Pancreas (tissue), 10 donors: Measurements from ENCODE around the gene TTC39B. TPM values are rescaled to one million over a fixed set of nuclear protein-coding genes. Genes with fewer than 3 reads are reported as not detected.
A peak's percentile ranks its signal among the peaks of the same experiment; 100 is the strongest.

Experiments
- ATAC-seq, 4 donors: fragments of 200-7000 bp; cut with Tn5 transposase; one replicate each; pipeline versions ENCODE4 v1.8.0 to v1.9.1; 2020; ENCODE audit warnings: mild to moderate bottlenecking in 4 of 4, moderate library complexity in 4 of 4
- DNase-seq, 6 donors: peaks; one replicate each; pipeline ENCODE4 v3.0.0-alpha.2; 2020
- FAIRE-seq: peaks from 2 replicates; lab custom pipeline; 2012; peaks lifted over from hg19 to GRCh38; lab: Jason Lieb, UNC
- H3K27ac ChIP-seq, 4 donors: fragments of 200-600 bp; sonication (generic); 1 replicate in 3 of 4; 2 replicates in 1 of 4; pipeline versions ENCODE4 v1.5.0 to v1.8.0; 2020
- H3K27me3 ChIP-seq, 4 donors: fragments of 200-600 bp; one replicate each; pipeline ENCODE4 v1.8.0; 2021
- H3K36me3 ChIP-seq, 3 donors: fragments of 200-600 bp; sonication (generic) in 1 of 3; one replicate each; pipeline versions ENCODE4 v1.5.0 to v1.8.0; 2020 to 2021
- H3K4me1 ChIP-seq, 3 donors: fragments of 200-600 bp; one replicate each; pipeline ENCODE4 v1.8.0; 2021
- H3K4me3 ChIP-seq, 4 donors: fragments of 200-600 bp; sonication (generic) in 2 of 4; one replicate each; pipeline versions ENCODE4 v1.5.0 to v1.8.0; 2020 to 2021
- H3K9me3 ChIP-seq, 4 donors: fragments of 200-600 bp; one replicate each; pipeline ENCODE4 v1.8.0; 2021
- WGBS, 2 donors: extraction: QIAGEN DNeasy Blood & Tissue Kit; methylation state at CpG; one replicate each; pipeline ENCODE4 v1.1.7; 2013; 5-methylcytosine and 5-hydroxymethylcytosine counted together
- intact Hi-C, 3 donors: fragments of 100-400 bp; cut with DNase I; formaldehyde crosslinking; loops; one replicate each; pipeline versions ENCODE4 v1.11.1 to v1.14.2; 2022
- polyA plus RNA-seq, 2 donors: library from polyadenylated mRNA; stranded (reverse); fragments of 200-250 nt; gene quantifications; one replicate each; pipeline ENCODE4 v1.2.3, GENCODE V29; 2013
- total RNA-seq, 6 donors: library from RNA; stranded (reverse); fragmentation: NEBNext Ultra II Directional in 4 of 6; extraction: Animal tissue kit (Norgen Biotek cat#: 25700) in 4 of 6; gene quantifications; one replicate each; pipeline versions ENCODE4 v1.2.1 to v1.2.4, GENCODE V29; 2021 to 2023
- TF ChIP-seq, protein P1 (sequence below), 4 donors: fragments of 200-600 bp; sonication (generic) in 3 of 4; IDR thresholded peaks; one replicate each; pipeline versions ENCODE4 v1.5.0 to v1.8.0; 2021; ENCODE audit warnings: antibody characterized with exemption in 4 of 4
- donor health status: healthy with polysubstance abuse.
- donor health status: DM: no; HTN: no; CAD: no; lungs with moderate emphysema.
- donor health status: DM: no; HTN: no; CAD: no.
- donor health status: control.
- donor health status: control.
- donor health status: Bipolar disorder and iron deficiency.
- donor health status: DM: yes; HTN: yes; CAD: no.
- donor health status: DM: no; HTN: no; CAD: no.
- donor health status: DM: no; HTN: no; CAD: no.
- donor health status: DM: yes; HTN: yes; CAD: no.

TTC39B gene
- total and polyA plus RNA-seq, 8 donors, result 1.5 to 12.1 (median 5.1) TPM

GRCh38 chr9:15137089-15137488 is 169.9 kb downstream of the TTC39B start:
- H3K36me3 ChIP-seq, result no peaks in the 10 kb centered on the region
- 79 to 84% methylated on average over 2 of the region's 2 CpGs for WGBS, 2 donors
- DNase-seq (no peak), FAIRE-seq (no peak), ATAC-seq (no peak)
- H3K27ac ChIP-seq, result no peak overlapping the region
- intact Hi-C loops, result loop anchor here in 1 of 3 donors (10.0 kb wide), 1 partner anchor 302 kb away; no protein-coding TSS in a partner anchor
- H3K4me1 ChIP-seq, result no peaks in the 10 kb centered on the region
- no peak overlapping the region for H3K4me3 ChIP-seq
- H3K9me3 ChIP-seq, result no peaks in the 10 kb centered on the region
- TF ChIP-seq, protein P1, sequence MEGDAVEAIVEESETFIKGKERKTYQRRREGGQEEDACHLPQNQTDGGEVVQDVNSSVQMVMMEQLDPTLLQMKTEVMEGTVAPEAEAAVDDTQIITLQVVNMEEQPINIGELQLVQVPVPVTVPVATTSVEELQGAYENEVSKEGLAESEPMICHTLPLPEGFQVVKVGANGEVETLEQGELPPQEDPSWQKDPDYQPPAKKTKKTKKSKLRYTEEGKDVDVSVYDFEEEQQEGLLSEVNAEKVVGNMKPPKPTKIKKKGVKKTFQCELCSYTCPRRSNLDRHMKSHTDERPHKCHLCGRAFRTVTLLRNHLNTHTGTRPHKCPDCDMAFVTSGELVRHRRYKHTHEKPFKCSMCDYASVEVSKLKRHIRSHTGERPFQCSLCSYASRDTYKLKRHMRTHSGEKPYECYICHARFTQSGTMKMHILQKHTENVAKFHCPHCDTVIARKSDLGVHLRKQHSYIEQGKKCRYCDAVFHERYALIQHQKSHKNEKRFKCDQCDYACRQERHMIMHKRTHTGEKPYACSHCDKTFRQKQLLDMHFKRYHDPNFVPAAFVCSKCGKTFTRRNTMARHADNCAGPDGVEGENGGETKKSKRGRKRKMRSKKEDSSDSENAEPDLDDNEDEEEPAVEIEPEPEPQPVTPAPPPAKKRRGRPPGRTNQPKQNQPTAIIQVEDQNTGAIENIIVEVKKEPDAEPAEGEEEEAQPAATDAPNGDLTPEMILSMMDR (IDR thresholded peaks at IDR 0.05), result no peak
- H3K27me3 ChIP-seq, result no peaks in the 10 kb centered on the region

DNA sequence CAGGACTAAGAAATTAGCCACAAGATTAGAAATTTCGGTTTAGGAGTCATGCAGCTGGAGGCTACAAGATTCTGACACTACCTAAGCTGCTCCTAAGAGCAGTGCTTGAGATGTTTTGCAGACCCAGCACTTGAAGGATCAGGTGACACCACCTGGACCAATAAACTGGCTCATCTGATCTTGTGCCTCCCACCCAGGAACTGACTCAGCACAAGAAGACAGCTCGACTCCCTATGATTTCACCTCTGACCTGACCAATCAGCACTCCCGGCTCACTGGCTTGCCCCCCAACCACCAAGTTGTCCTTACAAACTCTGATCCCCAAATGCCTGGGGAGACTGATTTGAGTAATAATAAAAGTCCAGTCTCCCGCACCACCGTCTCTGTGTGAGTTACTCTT is 170.4 kb downstream of the TTC39B start:
- WGBS, 2 donors, result 72 to 82% methylated on average over 5 of the region's 5 CpGs
- no peaks in the 10 kb centered on the region for H3K27me3 ChIP-seq
- H3K36me3 ChIP-seq, result no peaks in the 10 kb centered on the region
- no peak overlapping the region for H3K27ac ChIP-seq
- DNase-seq, result no peak
- TF ChIP-seq, protein P1 (IDR thresholded peaks at IDR 0.05), result no peak
- no peak for FAIRE-seq
- ATAC-seq, result no peak
- no peaks in the 10 kb centered on the region for H3K4me1 ChIP-seq
- intact Hi-C loops, result loop anchor here in 1 of 3 donors (10.0 kb wide), 1 partner anchor 302 kb away; no protein-coding TSS in a partner anchor
- H3K4me3 ChIP-seq, result no peak overlapping the region
- no peaks in the 10 kb centered on the region for H3K9me3 ChIP-seq

- no peak overlapping the region for H3K27ac ChIP-seq
- TF ChIP-seq, protein P1 (IDR thresholded peaks at IDR 0.05), result peak; percentile 81 to 90 (median 86)
- intact Hi-C loops, result loop anchor here in 1 of 3 donors (10.0 kb wide), 1 partner anchor 300 kb away; no protein-coding TSS in a partner anchor
- ATAC-seq (peak; percentile 86 to 100 (median 97)), FAIRE-seq (peak; percentile 41), DNase-seq (peak in 4 of 6 donors; percentile 24 to 71 (median 30))
- H3K36me3 ChIP-seq, result no peaks in the 10 kb centered on the region
- no peaks in the 10 kb centered on the region for H3K4me1 ChIP-seq
- no peaks in the 10 kb centered on the region for H3K27me3 ChIP-seq
- 20 to 22% methylated on average over 18 of the region's 18 CpGs for WGBS, 2 donors
- no peak overlapping the region for H3K4me3 ChIP-seq
- no peaks in the 10 kb centered on the region for H3K9me3 ChIP-seq
Observed at GRCh38 chr9:15135164-15135792, 171.7 kb downstream of the TTC39B start.

DNA sequence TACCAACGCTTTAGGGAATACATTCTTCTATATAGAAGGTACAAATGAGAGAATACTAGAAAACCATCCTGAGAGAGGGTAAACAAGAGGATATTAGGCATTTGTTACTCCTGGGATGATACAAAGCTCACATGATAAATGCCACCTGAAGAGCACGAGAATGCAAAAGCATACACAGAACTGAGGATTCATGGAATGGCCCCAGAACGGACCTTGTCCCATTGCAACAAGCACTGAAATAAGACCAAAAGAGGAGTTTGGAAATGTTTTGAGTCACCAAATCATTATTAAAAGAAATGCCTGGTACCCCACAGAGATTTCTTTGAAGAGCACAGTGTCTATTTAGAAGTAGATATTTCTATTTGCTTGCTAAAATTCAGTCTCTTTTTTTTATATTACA is 173.5 kb downstream of the TTC39B start:
- WGBS, 2 donors, result 71 to 78% methylated on average over 3 of the region's 3 CpGs
- intact Hi-C loops, result loop anchor here in 1 of 3 donors (10.0 kb wide), 1 partner anchor 299 kb away; no protein-coding TSS in a partner anchor
- Histone ChIP-seq H3K9me3 (no peaks in the 10 kb centered on the region), H3K4me3 (no peak overlapping the region), H3K27me3 (no peaks in the 10 kb centered on the region), H3K36me3 (no peaks in the 10 kb centered on the region), H3K4me1 (no peaks in the 10 kb centered on the region), H3K27ac (no peak overlapping the region)
- FAIRE-seq (no peak), ATAC-seq (no peak), DNase-seq (no peak)
- TF ChIP-seq, protein P1 (IDR thresholded peaks at IDR 0.05), result no peak

DNA sequence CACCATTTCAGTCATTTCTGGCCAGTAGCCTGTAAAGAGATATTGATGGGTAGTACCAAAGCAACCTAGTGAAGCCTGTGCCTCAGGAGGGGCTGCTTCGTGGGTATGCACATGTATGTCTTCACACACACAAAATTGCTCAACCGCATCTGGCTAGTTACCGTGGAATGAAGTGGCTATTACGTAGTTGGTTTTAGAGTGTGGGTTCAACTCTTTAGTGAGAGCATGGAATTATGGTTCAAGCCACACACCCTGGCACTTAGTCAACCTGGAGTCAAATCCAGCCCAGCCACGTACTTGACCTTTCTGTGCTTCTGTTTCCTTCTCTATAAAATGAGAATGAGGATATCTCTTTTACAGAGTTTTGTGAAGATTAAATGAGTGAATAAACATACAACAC is 174.9 kb downstream of the TTC39B start:
- DNase-seq (no peak), ATAC-seq (no peak), FAIRE-seq (no peak)
- H3K27ac ChIP-seq, result no peak overlapping the region
- no peaks in the 10 kb centered on the region for H3K36me3 ChIP-seq
- intact Hi-C loops, result loop anchor here in 1 of 3 donors (10.0 kb wide), 1 partner anchor 297 kb away; no protein-coding TSS in a partner anchor
- no peaks in the 10 kb centered on the region for H3K27me3 ChIP-seq
- no peaks in the 10 kb centered on the region for H3K9me3 ChIP-seq
- 74 to 78% methylated on average over 5 of the region's 5 CpGs for WGBS, 2 donors
- TF ChIP-seq, protein P1 (IDR thresholded peaks at IDR 0.05), result no peak
- H3K4me1 ChIP-seq, result no peaks in the 10 kb centered on the region
- no peak overlapping the region for H3K4me3 ChIP-seq
